GM23338 (cell line): ENCODE data around the gene INPP5D. TPM values are rescaled to one million over a fixed set of nuclear protein-coding genes. Genes with fewer than 3 reads are reported as not detected.

Source experiments
- ATAC-seq: fragments of 200-7000 bp; cut with Tn5 transposase; 3 replicates; pipeline ENCODE4 v1.9.1; 2020
- DNase-seq: peaks from one replicate; pipeline ENCODE4 v3.0.0-alpha.2; 2015; ENCODE audit warnings: low spot score
- H2AFZ ChIP-seq: fragments of 200-600 bp; sonication (generic); 2 replicates; pipeline ENCODE4 v1.8.0; 2016; ENCODE audit warnings: antibody characterized with exemption, mild to moderate bottlenecking, moderate library complexity
- H3F3A ChIP-seq: fragments of 200-600 bp; sonication (generic); replicated peaks from 2 replicates; pipeline ENCODE4 v1.8.0; 2017; ENCODE audit warnings: antibody characterized with exemption, mixed run types, low read depth
- H3K27ac ChIP-seq: fragments of 200-600 bp; sonication (generic); 2 replicates; pipeline ENCODE4 v1.6.1; 2016; ENCODE audit warnings: low read depth
- H3K27me3 ChIP-seq: fragments of 200-600 bp; sonication (generic); 2 replicates; pipeline ENCODE4 v1.8.0; 2016; ENCODE audit warnings: mild to moderate bottlenecking, mixed run types, moderate library complexity; ENCODE audit not compliant: insufficient read depth
- H3K36me3 ChIP-seq: fragments of 200-600 bp; sonication (generic); 2 replicates; pipeline ENCODE4 v1.8.0; 2016; ENCODE audit warnings: mild to moderate bottlenecking; ENCODE audit not compliant: insufficient read depth
- H3K4me1 ChIP-seq: fragments of 200-600 bp; sonication (generic); 2 replicates; pipeline ENCODE4 v1.8.0; 2016; ENCODE audit warnings: mild to moderate bottlenecking, moderate library complexity; ENCODE audit not compliant: insufficient read depth
- H3K4me2 ChIP-seq: fragments of 200-600 bp; sonication (generic); 2 replicates; pipeline ENCODE4 v1.7.1; 2017; ENCODE audit warnings: mixed run types
- H3K4me3 ChIP-seq: fragments of 200-600 bp; sonication (generic); 2 replicates; pipeline ENCODE4 v1.6.1; 2016; ENCODE audit warnings: mixed run types
- H3K79me2 ChIP-seq: fragments of 200-600 bp; sonication (generic); replicated peaks from 2 replicates; pipeline ENCODE4 v1.8.0; 2017; ENCODE audit warnings: mild to moderate bottlenecking; ENCODE audit not compliant: insufficient read depth
- H3K9me2 ChIP-seq: fragments of 200-600 bp; sonication (generic); 2 replicates; pipeline ENCODE4 v1.8.0; 2017; ENCODE audit not compliant: insufficient read depth
- H4K20me1 ChIP-seq: fragments of 200-600 bp; sonication (generic); replicated peaks from 2 replicates; pipeline ENCODE4 v1.8.0; 2017; ENCODE audit warnings: mild to moderate bottlenecking; ENCODE audit not compliant: insufficient read depth
- H3K27ac Mint-ChIP-seq: 2 replicates; pipeline ENCODE4 v1.8.0; 2020; ENCODE audit warnings: inconsistent platforms, mild to moderate bottlenecking, moderate library complexity, mixed read lengths
- H3K27me3 Mint-ChIP-seq: 3 replicates; pipeline ENCODE4 v1.8.0; 2022; ENCODE audit warnings: low read depth, mild to moderate bottlenecking, moderate library complexity, mixed read lengths, inconsistent platforms; ENCODE audit not compliant: insufficient read depth, poor library complexity
- H3K36me3 Mint-ChIP-seq: 3 replicates; pipeline ENCODE4 v1.8.0; 2021; ENCODE audit warnings: low read depth, mild to moderate bottlenecking, inconsistent platforms, moderate library complexity, mixed read lengths
- H3K4me1 Mint-ChIP-seq: 3 replicates; pipeline ENCODE4 v1.8.0; 2020; ENCODE audit warnings: mild to moderate bottlenecking, inconsistent platforms, mixed read lengths
- H3K4me3 Mint-ChIP-seq: 3 replicates; pipeline ENCODE4 v1.8.0; 2021; ENCODE audit warnings: moderate library complexity, mild to moderate bottlenecking, inconsistent platforms, mixed read lengths
- H3K9me3 Mint-ChIP-seq: 3 replicates; pipeline ENCODE4 v1.8.0; 2020; ENCODE audit warnings: moderate library complexity, mild to moderate bottlenecking, inconsistent platforms, mixed read lengths
- CREB1 ChIP-seq: fragments of 250-450 bp; sonication (Bioruptor Pico); IDR thresholded peaks from 2 replicates; pipeline ENCODE4 v1.5.0; 2020; ENCODE audit warnings: low read depth, mild to moderate bottlenecking, moderate library complexity
- EZH2 ChIP-seq: fragments of 200-600 bp; sonication (generic); IDR thresholded peaks from one replicate; pipeline ENCODE4 v1.8.0; 2017; ENCODE audit warnings: antibody characterized with exemption, mild to moderate bottlenecking, low read depth; ENCODE audit not compliant: unreplicated experiment
- NANOG ChIP-seq: IDR thresholded peaks from 2 replicates; pipeline ENCODE4 v1.6.1; 2016; ENCODE audit warnings: antibody characterized with exemption, borderline replicate concordance
- POLR2AphosphoS5 ChIP-seq: IDR thresholded peaks from 2 replicates; pipeline ENCODE4 v1.6.1; 2016; ENCODE audit warnings: antibody characterized with exemption, low read depth
- STAT1 ChIP-seq: IDR thresholded peaks from one replicate; pipeline ENCODE4 v1.6.1; 2016; ENCODE audit warnings: antibody characterized with exemption; ENCODE audit not compliant: unreplicated experiment
- ZNF114 ChIP-seq: fragments of 250-450 bp; sonication (Bioruptor Pico); IDR thresholded peaks from 2 replicates; pipeline ENCODE4 v1.5.0; 2020; ENCODE audit warnings: mild to moderate bottlenecking, moderate library complexity
- ZNF331 ChIP-seq: fragments of 250-450 bp; sonication (Bioruptor Pico); IDR thresholded peaks from 2 replicates; pipeline ENCODE4 v1.5.0; 2020; ENCODE audit warnings: low read depth, mild to moderate bottlenecking, moderate library complexity
- polyA plus RNA-seq: library from polyadenylated mRNA; unstranded; fragments of >200 nt; fragmentation: Nextera tagmentation; extraction: Ambion mirVana; gene quantifications from 2 replicates; pipeline ENCODE4 v1.2.1, GENCODE V29; 2016
- total RNA-seq: library from RNA; depleted of rRNA; stranded (reverse); fragments of >200 nt; shearing (Covaris generic); gene quantifications from 2 replicates; pipeline ENCODE4 v1.2.3, GENCODE V29; 2014
- TF ChIP-seq, protein P1 (sequence below): IDR thresholded peaks from 2 replicates; pipeline ENCODE4 v1.6.1; 2016; ENCODE audit warnings: antibody characterized with exemption
- TF ChIP-seq, protein P2 (sequence below): fragments of 250-450 bp; sonication (Bioruptor Pico); IDR thresholded peaks from 2 replicates; pipeline ENCODE4 v1.5.0; 2020; ENCODE audit warnings: mild to moderate bottlenecking, moderate library complexity
- TF ChIP-seq, protein P3 (sequence below), 2 experiments: fragments of 200-600 bp in 1 of 2; sonication (generic) in 1 of 2; conservative IDR thresholded peaks; 2 replicates each; pipeline versions ENCODE4 v1.5.1 to v1.6.1; 2016 to 2017; ENCODE audit warnings: antibody characterized with exemption in 2 of 2, low read depth in 2 of 2, mild to moderate bottlenecking in 2 of 2, moderate library complexity in 1 of 2
- TF ChIP-seq, protein P4 (sequence below): IDR thresholded peaks from one replicate; pipeline ENCODE4 v1.6.1; 2018; ENCODE audit warnings: antibody characterized with exemption; ENCODE audit not compliant: unreplicated experiment

Gene INPP5D
- total and polyA plus RNA-seq, 2 experiments from 2014 or later: 6.6 to 8.3 TPM

DNA sequence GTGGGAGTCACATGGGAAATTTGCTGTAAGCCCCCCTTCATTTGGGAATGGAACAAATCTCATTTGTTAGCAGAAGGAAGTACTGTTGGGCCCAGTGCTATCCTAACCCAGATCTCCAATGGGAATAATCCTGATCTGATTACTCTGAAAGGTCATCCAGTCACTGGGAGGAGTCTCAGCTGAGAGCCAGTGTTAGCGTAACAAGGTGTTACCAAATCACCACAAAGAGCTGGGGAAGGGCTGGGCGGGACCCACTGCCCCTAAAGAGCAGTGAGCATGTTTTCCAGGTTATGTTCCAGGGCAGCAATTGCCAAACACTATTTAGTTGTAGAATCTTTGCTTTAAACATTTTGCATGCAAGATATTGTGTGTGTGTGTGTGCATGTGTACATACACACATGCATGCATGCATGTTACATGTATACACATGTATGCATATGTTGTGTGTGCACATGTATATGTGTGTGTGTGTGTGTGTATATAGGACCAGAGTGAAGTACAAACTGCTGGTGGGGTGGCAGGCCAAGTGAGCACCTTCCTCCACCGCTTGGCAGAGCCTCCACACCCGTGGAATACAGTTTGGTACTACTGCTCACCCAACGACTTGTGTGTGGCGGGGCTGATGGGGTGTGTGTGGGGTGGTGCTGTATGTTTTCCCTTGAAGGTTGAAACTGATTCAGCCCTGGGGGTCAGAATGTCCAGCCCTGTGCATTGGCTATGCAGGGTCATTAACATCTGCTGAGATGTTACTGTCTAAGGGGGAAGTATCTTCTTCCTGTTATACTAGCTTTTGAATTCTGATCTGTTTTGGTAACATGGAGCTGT is 15.2 kb downstream of the INPP5D start:
- TF ChIP-seq STAT1: no peak
- no peak for TF ChIP-seq EZH2
- no peak for TF ChIP-seq ZNF331 (CRISPR knock-in tag)
- TF ChIP-seq, protein P1, sequence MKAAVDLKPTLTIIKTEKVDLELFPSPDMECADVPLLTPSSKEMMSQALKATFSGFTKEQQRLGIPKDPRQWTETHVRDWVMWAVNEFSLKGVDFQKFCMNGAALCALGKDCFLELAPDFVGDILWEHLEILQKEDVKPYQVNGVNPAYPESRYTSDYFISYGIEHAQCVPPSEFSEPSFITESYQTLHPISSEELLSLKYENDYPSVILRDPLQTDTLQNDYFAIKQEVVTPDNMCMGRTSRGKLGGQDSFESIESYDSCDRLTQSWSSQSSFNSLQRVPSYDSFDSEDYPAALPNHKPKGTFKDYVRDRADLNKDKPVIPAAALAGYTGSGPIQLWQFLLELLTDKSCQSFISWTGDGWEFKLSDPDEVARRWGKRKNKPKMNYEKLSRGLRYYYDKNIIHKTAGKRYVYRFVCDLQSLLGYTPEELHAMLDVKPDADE: no peak
- TF ChIP-seq, protein P2, sequence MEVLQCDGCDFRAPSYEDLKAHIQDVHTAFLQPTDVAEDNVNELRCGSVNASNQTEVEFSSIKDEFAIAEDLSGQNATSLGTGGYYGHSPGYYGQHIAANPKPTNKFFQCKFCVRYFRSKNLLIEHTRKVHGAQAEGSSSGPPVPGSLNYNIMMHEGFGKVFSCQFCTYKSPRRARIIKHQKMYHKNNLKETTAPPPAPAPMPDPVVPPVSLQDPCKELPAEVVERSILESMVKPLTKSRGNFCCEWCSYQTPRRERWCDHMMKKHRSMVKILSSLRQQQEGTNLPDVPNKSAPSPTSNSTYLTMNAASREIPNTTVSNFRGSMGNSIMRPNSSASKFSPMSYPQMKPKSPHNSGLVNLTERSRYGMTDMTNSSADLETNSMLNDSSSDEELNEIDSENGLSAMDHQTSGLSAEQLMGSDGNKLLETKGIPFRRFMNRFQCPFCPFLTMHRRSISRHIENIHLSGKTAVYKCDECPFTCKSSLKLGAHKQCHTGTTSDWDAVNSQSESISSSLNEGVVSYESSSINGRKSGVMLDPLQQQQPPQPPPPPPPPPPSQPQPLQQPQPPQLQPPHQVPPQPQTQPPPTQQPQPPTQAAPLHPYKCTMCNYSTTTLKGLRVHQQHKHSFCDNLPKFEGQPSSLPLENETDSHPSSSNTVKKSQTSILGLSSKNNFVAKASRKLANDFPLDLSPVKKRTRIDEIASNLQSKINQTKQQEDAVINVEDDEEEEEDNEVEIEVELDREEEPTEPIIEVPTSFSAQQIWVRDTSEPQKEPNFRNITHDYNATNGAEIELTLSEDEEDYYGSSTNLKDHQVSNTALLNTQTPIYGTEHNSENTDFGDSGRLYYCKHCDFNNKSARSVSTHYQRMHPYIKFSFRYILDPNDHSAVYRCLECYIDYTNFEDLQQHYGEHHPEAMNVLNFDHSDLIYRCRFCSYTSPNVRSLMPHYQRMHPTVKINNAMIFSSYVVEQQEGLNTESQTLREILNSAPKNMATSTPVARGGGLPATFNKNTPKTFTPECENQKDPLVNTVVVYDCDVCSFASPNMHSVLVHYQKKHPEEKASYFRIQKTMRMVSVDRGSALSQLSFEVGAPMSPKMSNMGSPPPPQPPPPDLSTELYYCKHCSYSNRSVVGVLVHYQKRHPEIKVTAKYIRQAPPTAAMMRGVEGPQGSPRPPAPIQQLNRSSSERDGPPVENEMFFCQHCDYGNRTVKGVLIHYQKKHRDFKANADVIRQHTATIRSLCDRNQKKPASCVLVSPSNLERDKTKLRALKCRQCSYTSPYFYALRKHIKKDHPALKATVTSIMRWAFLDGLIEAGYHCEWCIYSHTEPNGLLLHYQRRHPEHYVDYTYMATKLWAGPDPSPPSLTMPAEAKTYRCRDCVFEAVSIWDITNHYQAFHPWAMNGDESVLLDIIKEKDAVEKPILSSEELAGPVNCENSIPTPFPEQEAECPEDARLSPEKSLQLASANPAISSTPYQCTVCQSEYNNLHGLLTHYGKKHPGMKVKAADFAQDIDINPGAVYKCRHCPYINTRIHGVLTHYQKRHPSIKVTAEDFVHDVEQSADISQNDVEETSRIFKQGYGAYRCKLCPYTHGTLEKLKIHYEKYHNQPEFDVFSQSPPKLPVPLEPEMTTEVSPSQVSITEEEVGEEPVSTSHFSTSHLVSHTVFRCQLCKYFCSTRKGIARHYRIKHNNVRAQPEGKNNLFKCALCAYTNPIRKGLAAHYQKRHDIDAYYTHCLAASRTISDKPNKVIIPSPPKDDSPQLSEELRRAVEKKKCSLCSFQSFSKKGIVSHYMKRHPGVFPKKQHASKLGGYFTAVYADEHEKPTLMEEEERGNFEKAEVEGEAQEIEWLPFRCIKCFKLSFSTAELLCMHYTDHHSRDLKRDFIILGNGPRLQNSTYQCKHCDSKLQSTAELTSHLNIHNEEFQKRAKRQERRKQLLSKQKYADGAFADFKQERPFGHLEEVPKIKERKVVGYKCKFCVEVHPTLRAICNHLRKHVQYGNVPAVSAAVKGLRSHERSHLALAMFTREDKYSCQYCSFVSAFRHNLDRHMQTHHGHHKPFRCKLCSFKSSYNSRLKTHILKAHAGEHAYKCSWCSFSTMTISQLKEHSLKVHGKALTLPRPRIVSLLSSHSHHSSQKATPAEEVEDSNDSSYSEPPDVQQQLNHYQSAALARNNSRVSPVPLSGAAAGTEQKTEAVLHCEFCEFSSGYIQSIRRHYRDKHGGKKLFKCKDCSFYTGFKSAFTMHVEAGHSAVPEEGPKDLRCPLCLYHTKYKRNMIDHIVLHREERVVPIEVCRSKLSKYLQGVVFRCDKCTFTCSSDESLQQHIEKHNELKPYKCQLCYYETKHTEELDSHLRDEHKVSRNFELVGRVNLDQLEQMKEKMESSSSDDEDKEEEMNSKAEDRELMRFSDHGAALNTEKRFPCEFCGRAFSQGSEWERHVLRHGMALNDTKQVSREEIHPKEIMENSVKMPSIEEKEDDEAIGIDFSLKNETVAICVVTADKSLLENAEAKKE (CRISPR knock-in tag): no peak
- TF ChIP-seq, protein P3, sequence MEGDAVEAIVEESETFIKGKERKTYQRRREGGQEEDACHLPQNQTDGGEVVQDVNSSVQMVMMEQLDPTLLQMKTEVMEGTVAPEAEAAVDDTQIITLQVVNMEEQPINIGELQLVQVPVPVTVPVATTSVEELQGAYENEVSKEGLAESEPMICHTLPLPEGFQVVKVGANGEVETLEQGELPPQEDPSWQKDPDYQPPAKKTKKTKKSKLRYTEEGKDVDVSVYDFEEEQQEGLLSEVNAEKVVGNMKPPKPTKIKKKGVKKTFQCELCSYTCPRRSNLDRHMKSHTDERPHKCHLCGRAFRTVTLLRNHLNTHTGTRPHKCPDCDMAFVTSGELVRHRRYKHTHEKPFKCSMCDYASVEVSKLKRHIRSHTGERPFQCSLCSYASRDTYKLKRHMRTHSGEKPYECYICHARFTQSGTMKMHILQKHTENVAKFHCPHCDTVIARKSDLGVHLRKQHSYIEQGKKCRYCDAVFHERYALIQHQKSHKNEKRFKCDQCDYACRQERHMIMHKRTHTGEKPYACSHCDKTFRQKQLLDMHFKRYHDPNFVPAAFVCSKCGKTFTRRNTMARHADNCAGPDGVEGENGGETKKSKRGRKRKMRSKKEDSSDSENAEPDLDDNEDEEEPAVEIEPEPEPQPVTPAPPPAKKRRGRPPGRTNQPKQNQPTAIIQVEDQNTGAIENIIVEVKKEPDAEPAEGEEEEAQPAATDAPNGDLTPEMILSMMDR (conservative IDR thresholded peaks at IDR 0.05; ENCODE audit: low read depth in 2 of 2): no peak
- no peak for TF ChIP-seq NANOG
- TF ChIP-seq, protein P4, sequence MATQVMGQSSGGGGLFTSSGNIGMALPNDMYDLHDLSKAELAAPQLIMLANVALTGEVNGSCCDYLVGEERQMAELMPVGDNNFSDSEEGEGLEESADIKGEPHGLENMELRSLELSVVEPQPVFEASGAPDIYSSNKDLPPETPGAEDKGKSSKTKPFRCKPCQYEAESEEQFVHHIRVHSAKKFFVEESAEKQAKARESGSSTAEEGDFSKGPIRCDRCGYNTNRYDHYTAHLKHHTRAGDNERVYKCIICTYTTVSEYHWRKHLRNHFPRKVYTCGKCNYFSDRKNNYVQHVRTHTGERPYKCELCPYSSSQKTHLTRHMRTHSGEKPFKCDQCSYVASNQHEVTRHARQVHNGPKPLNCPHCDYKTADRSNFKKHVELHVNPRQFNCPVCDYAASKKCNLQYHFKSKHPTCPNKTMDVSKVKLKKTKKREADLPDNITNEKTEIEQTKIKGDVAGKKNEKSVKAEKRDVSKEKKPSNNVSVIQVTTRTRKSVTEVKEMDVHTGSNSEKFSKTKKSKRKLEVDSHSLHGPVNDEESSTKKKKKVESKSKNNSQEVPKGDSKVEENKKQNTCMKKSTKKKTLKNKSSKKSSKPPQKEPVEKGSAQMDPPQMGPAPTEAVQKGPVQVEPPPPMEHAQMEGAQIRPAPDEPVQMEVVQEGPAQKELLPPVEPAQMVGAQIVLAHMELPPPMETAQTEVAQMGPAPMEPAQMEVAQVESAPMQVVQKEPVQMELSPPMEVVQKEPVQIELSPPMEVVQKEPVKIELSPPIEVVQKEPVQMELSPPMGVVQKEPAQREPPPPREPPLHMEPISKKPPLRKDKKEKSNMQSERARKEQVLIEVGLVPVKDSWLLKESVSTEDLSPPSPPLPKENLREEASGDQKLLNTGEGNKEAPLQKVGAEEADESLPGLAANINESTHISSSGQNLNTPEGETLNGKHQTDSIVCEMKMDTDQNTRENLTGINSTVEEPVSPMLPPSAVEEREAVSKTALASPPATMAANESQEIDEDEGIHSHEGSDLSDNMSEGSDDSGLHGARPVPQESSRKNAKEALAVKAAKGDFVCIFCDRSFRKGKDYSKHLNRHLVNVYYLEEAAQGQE: no peak
- no peak for TF ChIP-seq ZNF114 (CRISPR knock-in tag)
- TF ChIP-seq CREB1 (CRISPR knock-in tag): no peak
- TF ChIP-seq POLR2AphosphoS5: no peak
- peaks cover 7% of the 10 kb centered on the region; the same call in 1 of the 2 replicates for H3K4me1 ChIP-seq
- H3K4me2 ChIP-seq: peak overlapping the region; percentile 61
- H3K36me3 Mint-ChIP-seq: no peaks in the 10 kb centered on the region
- DNase-seq (no peak), ATAC-seq (peak; percentile 72)
- H3K9me3 Mint-ChIP-seq: peaks cover 4% of the 10 kb centered on the region; the same call in 2 of the 3 replicates
- peaks cover 10% of the 10 kb centered on the region for H3K27me3 Mint-ChIP-seq
- no peaks in the 10 kb centered on the region for H3F3A ChIP-seq
- H3K27ac ChIP-seq: no peak overlapping the region
- H3K36me3 ChIP-seq: no peaks in the 10 kb centered on the region
- no peak overlapping the region for H3K27ac Mint-ChIP-seq
- H3K4me3 Mint-ChIP-seq: no peak overlapping the region
- H4K20me1 ChIP-seq: no peaks in the 10 kb centered on the region
- H3K9me2 ChIP-seq: no peaks in the 10 kb centered on the region
- no peaks in the 10 kb centered on the region for H3K27me3 ChIP-seq
- H3K4me1 Mint-ChIP-seq: peaks cover 2% of the 10 kb centered on the region; the same call in 1 of the 3 replicates
- H2AFZ ChIP-seq: peak overlapping the region; percentile 90; the same call in 1 of the 2 replicates
- H3K4me3 ChIP-seq: no peak overlapping the region
- no peaks in the 10 kb centered on the region for H3K79me2 ChIP-seq
